ENCODE results near the gene SRSF10.

DNA sequence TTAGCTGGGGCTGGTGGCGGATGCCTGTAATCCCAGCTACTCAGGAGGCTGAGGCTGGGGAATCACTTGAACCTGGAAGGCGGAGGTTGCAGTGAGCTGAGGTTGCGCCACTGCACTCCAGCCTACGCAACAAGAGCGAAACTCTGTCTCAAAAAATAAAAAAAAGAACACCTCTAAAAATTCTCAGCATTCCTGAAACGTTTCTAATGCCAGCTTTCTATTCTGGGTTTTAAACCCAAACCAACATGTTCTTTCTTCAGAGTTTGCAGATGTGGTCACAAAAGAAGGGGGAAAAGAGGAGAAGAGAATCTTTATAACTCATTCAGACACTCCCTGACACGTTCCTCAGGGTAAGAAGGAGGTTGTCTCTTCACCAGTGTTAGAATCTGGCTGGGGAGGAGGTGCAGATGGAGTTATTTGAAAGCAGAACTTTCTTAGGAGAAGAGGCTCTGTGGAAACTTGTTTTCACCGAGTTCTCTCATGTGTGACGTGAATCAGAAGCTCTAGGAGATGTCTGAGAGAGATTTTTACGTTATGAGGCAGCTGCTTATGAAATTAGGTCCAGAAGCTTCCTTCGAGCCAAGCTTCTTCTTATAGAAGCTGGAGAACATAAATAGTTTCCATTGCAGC lies 49.2 kb downstream of the SRSF10 start:
- TF ChIP-seq, protein P1, sequence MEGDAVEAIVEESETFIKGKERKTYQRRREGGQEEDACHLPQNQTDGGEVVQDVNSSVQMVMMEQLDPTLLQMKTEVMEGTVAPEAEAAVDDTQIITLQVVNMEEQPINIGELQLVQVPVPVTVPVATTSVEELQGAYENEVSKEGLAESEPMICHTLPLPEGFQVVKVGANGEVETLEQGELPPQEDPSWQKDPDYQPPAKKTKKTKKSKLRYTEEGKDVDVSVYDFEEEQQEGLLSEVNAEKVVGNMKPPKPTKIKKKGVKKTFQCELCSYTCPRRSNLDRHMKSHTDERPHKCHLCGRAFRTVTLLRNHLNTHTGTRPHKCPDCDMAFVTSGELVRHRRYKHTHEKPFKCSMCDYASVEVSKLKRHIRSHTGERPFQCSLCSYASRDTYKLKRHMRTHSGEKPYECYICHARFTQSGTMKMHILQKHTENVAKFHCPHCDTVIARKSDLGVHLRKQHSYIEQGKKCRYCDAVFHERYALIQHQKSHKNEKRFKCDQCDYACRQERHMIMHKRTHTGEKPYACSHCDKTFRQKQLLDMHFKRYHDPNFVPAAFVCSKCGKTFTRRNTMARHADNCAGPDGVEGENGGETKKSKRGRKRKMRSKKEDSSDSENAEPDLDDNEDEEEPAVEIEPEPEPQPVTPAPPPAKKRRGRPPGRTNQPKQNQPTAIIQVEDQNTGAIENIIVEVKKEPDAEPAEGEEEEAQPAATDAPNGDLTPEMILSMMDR (IDR thresholded peaks at IDR 0.05): no peak
- no peak for TF ChIP-seq POLR2A (IDR thresholded peaks at IDR 0.05)
